Stimulated activated CD8-positive, alpha-beta memory T cell treated with anti-CD3 and anti-CD28 coated beads, Interleukin-4, amount 100 ng/mL, for 24 hours (primary cell): ENCODE measurements around the gene PLXND1.
A peak's percentile ranks its signal among the peaks of the same experiment; 100 is the strongest.
"Not testable (repeated sequence)": the region's sequence is repeated elsewhere in the genome, so short reads cannot be mapped to it uniquely, and the experiment has no call there.

Source experiments
- DNase-seq: peaks from one replicate; pipeline ENCODE4 v3.0.0-alpha.2; 2020; ENCODE audit warnings: low read depth

Gene PLXND1, protein sequence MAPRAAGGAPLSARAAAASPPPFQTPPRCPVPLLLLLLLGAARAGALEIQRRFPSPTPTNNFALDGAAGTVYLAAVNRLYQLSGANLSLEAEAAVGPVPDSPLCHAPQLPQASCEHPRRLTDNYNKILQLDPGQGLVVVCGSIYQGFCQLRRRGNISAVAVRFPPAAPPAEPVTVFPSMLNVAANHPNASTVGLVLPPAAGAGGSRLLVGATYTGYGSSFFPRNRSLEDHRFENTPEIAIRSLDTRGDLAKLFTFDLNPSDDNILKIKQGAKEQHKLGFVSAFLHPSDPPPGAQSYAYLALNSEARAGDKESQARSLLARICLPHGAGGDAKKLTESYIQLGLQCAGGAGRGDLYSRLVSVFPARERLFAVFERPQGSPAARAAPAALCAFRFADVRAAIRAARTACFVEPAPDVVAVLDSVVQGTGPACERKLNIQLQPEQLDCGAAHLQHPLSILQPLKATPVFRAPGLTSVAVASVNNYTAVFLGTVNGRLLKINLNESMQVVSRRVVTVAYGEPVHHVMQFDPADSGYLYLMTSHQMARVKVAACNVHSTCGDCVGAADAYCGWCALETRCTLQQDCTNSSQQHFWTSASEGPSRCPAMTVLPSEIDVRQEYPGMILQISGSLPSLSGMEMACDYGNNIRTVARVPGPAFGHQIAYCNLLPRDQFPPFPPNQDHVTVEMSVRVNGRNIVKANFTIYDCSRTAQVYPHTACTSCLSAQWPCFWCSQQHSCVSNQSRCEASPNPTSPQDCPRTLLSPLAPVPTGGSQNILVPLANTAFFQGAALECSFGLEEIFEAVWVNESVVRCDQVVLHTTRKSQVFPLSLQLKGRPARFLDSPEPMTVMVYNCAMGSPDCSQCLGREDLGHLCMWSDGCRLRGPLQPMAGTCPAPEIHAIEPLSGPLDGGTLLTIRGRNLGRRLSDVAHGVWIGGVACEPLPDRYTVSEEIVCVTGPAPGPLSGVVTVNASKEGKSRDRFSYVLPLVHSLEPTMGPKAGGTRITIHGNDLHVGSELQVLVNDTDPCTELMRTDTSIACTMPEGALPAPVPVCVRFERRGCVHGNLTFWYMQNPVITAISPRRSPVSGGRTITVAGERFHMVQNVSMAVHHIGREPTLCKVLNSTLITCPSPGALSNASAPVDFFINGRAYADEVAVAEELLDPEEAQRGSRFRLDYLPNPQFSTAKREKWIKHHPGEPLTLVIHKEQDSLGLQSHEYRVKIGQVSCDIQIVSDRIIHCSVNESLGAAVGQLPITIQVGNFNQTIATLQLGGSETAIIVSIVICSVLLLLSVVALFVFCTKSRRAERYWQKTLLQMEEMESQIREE (N-terminal part only)

DNA sequence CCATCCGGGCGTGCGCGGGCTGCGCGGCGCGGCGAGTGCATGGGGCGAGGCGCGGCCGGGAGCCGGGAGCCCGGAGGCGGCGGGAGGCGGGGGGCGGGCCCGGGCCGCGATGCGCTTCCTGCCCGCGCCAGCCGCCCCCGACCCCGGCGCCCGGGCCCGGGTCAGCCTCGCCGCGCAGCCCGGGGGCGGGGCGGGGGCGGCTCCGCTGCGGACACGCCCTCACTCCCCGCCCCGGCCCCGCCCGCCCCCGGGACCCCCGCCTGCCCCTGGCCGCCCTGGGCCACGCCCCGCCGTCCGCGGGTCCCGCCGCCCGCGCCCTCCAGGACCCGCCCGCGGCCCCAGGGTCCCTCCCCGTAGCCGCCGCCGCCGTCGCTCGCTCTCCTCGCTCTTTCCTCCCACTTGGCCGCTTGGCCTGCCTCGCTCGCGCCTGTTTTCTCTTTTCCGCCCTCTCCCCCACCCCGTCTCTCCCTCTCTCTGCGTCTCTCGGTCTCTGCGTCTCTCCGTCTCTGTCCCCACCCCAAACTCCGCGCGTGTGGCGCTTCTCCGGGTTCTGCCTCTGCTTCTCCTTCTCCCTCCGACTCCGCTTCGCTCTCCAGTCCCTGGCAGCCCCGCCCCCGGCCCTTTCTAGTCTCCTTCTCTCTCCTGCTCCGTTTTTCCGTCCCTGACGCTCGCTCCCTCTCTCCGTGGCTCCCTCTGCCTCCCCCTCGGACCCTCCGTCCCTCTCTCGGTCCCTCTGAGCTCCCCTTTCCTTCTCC, at the start of gene PLXND1:
Gene PLXND1 (minus strand): TSS at position 41 of the 755 bp plus-strand sequence. CDS start 37 bp downstream, at position 4.
- no peak for DNase-seq

DNA sequence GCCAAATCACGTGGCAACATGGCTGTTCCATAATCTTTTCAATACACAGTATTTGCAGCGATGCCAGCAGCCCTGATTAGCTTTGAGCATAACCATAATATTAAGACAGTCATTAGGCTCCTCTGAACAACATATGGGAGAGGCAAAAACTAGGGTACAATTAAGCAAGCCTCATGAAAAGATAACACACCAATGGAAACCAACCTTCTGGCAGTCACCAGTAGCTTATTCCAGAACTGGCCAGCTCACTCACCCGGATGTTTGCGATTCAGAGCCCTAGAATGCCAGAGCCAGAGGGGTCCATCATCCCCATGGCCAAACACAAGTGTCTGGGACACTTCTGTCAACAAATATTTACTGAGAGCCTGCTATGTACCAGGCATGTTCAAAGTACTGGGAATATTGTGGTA, 48.8 kb upstream of the PLXND1 start:
- DNase-seq, result no peak

DNA sequence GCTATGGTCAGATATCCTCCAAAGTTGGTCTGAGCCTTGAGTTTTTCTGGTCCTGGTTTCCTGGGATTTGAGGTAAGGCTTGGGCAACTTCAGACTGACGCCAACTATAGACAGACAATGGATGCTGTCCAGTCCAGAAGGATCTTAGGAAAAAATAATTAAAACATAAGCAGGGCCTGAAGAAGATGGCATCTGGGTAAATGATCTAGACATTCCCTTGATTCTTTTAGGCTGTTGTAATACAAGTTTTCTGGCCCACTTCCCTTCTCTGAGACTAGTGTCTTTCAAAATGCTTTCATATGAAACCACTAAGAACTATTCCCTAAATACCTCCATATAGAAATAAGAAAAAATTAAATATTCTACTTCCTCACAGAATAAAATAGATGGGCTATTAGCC, 47.7 kb upstream of the PLXND1 start:
- DNase-seq, result no peak

DNA sequence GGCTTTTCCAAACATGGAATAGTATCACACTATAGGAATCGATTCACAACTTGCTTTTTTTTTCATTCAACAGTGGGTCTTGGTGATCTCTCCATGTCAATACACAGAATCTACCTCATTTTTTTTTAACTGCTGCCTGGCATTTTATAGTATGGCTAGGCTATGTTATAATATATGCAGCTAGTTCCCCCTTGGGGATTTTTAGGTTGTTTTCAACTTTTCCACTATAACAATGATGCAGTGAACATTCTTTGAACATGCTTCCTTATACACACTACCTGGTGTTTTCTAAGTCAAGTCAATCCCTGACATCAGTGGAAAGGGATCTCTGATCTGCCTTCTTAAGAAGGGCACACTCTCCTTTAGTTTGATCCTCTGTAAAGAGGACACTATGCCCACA, 46.5 kb upstream of the PLXND1 start:
- no peak for DNase-seq

DNA sequence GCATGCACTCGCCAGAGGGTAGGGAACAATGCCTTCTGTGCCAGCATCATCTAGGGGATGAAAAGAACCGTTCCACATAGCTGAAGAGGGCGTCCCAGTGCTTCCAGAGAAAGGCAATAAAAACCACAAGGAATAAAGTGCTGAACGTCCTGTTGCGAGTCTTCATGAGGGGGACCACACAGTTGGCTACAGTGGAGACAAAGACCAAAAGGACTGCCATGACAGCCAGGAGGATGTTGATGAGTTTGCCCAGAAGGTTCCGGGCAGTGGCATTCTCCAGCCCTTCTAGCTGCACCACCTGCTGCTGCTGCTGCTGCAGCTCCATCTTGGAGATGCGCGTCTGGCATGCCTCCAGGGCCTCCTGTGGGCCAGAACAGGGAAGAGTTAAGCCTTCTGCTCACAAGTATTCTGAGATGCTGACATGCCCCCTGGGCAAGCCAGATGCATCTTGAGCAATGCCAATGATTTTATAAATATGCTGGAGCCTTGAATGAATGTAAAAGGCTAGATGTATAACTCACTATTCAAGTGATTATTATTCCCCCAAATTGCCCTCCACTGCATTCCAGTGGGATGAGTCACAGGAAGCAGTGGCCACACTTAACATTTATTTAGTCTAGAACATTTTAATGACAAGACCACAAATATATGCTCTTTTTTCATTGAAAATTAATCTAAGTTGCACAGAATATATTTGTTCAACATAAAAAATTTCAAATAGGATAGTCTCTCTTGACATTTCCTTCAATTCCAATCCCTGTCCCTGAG, 45.1 kb upstream of the PLXND1 start:
- DNase-seq, result no peak

DNA sequence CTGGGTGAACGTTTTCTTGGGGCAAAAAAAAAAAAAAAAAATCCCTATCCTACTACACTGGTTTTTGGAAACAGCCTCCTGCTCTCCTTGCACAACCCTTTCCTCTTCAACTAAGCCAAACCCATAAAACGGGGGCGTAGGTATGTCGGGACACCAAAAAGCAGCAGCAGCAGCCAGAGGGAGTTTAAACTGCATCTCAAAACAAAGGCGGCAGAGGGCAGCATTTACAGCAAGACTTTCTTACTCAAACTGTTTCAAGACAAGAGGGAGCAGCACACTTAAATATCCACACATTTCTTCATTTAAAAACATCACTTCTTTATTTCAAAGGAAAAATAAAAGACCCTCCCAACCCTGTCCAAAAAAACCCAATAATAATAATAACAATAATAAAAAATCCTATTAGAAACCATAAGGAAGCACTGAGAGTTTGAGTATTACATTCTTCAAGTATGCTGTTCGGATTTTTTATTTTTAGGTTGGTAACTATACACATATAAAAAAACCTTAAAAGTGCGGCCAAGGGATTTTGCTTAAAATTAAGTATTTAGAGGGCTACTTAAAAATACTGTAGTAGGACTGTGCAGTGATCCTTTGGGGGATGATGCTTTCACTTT, 43.9 kb upstream of the PLXND1 start:
- peak; percentile 19 for DNase-seq

DNA sequence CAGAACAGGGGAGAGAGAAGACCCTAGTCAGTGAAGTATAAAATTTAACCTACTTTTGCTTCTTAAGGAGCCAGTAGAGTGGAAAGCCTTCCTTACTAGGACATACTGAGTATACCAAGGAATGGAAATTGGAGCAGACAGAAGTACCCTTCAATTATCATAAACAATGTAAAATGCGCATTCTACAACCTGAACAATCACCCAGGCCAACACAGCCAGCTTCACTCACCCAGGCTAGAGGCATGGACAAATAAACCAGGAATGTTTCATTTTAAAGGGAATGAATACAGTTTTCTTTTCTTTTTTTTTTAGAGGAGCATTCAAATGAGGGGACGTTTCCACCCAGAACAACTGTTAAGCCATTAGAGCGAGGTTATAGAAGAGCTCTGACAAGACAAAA, 41.9 kb upstream of the PLXND1 start:
- DNase-seq, result no peak

DNA sequence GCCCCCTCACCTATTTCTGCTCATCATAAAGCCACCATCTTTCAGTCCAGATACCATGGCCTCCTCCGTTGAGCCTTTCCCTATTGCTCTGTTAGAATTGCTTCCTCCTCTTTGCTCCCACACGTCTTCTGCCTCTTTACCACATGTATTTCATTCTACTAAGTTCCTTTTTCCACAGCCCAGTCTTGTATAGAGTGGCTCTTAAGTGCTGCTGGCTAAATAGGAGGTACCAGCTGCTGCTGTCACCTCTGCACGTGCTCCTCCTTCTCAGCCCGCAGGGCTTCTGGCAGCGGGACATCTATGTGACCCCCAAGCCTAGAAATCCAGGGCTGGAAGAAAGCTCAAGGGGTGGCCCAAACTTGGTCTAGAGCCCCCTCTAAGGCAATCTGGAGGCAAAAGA, 38.8 kb upstream of the PLXND1 start:
- DNase-seq, result no peak

DNA sequence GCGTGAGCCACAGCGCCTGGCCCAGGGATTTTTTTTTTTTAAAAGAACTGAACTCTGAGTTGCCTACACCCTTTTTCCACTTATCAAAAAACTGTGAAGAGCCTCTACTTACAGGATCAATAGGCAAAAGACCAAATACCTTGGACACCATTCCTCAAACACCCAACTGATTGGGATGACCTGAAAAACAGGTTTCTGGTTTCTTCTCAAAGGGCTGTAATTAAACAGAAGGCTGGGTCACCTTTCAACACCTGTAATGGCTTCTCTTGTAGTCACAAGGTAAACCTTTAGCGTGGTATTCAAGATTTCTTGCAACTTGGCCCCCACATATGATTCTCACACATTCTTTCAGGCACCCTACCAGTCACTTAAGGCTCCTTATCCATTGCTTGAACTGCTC, 38.4 kb upstream of the PLXND1 start:
- DNase-seq, result no peak

DNA sequence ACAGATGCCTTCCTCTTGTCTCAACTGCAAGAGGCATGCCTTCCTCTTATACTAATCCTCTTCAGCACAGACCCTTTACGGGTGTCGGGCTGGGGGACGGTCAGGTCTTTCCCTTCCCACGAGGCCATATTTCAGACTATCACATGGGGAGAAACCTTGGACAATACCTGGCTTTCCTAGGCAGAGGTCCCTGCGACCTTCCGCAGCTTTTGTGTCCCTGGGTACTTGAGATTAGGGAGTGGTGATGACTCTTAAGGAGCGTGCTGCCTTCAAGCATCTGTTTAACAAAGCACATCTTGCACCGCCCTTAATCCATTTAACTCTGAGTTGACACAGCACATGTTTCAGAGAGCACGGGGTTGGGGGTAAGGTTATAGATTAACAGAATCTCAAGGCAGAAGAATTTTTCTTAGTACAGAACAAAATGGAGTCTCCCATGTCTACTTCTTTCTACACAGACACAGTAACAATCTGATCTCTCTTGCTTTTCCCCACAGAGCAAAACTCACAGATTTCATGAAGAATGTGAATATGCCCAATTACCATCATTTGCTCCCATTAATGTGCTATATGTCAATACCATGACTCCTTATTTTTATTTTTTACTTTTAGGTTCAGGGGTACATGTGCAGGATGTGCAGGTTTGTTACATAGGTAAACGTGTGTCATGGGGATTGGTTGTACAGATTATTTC, 35.2 kb upstream of the PLXND1 start:
- DNase-seq, result not testable (repeated sequence)

DNA sequence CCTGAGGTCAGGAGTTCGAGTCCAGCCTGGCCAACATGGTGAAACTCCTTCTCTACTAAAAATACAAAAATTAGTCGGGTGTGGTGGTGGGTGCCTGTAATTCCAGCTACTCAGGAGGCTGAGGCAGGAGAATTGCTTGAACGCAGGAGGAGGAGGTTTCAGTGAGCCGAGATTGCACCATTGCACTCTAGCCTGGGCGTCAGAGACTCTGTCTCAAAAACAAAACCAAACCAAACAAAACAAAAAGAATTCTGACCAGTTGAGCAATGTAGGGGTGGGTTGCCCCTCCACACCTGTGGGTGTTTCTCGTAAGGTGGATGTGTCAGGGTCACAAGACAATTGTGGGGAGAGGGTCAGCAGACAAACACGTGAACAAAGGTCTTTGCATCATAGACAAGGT, 34.5 kb upstream of the PLXND1 start:
- DNase-seq, result not testable (repeated sequence)

DNA sequence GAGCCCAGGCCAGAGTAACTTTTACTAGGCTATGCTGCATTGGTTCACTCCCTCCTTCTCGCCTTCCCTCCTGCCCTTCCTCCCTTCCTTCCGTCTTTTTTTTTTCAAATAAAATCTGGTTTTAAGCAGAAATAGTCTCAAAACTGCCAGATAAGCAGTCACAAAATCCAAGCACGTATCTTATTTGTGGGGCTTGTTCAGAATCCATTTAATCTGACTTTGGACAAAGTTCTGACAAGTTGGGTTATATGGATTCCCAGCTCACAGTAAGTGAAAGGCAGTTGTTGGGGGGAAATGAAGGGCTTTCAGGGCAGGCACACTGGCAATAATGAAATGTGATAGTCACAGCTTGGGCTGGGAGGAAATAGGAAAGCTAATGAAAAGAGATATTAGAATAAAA, 32.0 kb upstream of the PLXND1 start:
- DNase-seq, result no peak

DNA sequence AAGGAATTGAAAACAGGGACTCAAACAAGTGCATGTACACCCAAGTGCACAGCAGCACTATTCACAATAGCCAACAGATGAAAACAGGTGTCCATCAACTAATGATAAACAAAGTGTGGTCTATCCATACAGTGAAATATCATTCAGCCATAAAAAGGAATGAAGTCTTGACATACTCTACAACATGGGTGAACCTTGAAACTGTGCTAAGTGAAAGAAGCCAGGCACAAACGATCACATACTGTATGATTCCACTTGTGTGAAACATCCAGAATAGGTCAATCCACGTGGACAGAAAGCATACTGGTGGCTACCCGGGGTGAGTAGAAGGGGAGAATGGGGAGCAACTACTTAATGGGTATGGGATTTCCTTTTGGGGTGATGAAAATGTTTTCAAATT, 29.6 kb upstream of the PLXND1 start:
- no peak for DNase-seq

DNA sequence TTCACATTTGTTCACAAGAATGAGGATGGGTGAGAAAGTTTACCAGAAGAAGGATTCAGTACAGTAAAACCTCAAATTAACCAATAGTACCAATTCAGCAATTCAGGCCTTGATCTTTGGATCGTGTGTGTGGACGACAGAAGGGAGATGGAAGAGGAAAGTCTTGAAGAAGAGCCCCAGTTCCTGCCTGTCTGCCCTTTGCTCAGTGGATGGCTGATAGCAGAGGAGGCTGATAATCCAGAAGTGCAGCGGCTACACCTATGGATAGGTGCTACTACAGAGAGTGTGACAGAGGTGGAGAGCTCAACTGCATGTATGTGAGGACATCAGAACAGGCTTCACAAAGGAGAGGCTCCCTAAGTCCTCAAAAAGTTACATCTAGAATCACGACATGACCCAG, 29.2 kb upstream of the PLXND1 start:
- no peak for DNase-seq

DNA sequence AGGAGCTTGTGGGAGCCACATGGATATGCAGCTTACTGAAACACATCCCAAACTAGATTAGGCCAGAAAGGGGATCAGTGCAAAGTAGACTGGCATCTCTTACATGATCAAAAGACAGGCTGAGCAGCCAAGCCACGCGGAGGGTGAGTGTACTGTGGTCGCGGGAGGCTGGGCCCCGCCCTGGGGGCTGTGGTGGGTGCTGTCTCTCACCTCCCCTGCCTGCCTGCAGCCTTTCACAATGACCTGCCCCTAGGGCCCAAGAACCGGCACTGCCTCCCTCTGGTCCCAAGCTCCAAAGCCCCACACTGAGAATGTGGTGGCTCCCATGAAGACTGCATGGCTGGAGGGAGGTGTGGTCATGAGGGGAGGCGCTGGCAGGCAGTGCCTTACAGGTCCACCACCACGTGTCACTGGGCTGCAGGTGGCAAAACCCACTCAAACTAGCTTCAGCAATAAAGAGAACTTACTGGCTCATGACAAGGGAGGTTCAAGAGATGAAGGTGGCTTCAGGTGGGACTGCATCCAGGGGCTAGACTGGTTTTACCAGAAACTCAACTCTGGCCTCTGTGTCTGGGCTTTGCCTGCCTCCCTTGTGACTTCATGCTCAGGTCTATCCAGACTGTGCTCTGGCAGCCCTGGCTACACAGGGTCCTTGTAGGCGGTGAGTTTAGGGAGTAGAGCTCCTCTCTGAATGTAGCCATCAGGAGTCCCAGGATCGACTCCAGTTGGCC, 27.4 kb upstream of the PLXND1 start:
- DNase-seq, result no peak

DNA sequence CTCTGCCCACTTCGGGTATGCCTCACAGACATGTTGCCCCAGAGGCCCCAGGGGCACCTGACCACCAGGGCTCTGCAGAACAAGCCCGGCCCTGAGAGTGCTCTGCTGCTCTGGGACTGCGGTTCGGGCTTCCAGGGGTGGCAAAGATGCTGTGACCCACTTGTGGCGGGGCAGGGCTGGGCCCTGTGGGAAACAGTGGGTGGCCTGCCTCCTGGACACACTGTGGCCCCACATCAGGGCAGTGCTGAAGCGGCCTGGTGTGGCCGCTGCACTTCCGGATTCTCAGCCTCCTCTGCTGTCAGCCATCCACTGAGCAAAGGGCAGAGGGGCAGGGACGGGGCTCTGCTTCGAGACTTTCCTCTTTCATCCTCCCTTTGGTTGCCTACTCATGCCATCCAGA, 26.5 kb upstream of the PLXND1 start:
- DNase-seq, result no peak

DNA sequence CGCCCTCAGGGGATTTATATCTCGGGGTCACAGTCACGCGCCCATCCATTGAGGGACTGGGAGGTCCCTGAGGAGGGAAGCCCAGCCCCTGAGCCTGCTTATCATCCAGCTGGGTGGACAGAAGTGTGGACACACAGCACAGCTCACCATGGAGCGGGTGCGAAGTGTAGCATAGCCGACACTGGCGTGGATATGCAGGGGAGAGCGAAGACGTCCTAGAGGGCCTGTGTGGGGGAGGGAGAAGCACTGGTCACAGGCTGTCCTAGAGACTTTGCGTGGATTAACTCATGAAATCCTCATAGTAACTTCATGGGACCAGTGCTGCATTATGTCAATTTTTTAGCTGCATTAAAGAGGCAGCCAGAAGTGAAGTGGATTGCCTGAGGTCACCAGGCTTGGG, 26.1 kb upstream of the PLXND1 start:
- no peak for DNase-seq

DNA sequence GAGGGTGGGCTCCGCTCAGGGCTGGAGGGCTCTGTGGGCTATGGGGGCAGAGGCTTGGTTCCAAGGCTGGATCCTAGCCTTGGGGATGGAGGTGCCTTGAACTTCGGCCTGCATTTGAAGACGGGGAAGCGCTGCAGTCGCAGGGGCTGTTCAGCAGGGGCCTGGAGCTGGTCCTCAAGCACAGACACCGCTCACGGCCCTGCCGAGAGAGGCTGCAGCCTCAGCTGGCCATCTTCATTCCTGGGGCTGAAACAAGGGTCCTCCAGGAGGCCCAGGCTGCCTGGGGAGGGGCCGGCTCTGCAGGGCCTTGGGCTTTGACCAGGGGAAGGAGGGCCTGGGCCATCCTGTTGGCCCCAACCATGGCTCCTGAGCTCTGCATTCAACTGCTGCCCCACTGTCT, 25.6 kb upstream of the PLXND1 start:
- no peak for DNase-seq

DNA sequence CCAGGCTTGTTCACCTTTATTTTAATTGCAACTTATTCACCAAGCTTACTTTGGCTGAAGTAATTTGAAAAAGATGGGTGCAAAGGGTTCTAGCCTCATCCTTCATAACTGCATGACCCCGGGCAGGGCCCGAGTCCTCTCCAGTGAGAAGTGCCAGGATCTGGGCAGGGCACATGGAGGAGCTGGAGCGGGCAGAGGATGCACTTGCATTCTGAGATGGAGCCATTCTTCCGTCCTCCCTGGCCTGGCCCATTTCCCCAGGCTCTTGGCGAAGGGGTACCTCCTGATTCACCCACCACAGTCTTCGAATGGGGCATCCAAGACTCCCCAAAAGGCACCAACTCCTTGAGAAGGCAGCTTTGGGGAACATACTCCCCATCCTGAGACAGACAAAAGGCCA, 22.5 kb upstream of the PLXND1 start:
- no peak for DNase-seq
